GM15510 (cell line): ENCODE results near the gene SEC63.

Experiments used
- POLR2A ChIP-seq: IDR thresholded peaks from 3 replicates; pipeline ENCODE4 v1.6.1; 2011; ENCODE audit warnings: borderline replicate concordance; ENCODE audit not compliant: insufficient read length; ENCODE audit errors: extremely low read depth

The SEC63 gene

GRCh38 chr6:107869871-107870270 is 88.1 kb downstream of the SEC63 start:
- no peak for TF ChIP-seq POLR2A

- no peak for TF ChIP-seq POLR2A
Observed at GRCh38 chr6:107868867-107869611, 89.0 kb downstream of the SEC63 start.

GRCh38 chr6:107867302-107867615 is 90.7 kb downstream of the SEC63 start:
- no peak for TF ChIP-seq POLR2A

GRCh38 chr6:107866606-107867301 is 91.3 kb downstream of the SEC63 start:
- TF ChIP-seq POLR2A, result no peak

GRCh38 chr6:107864226-107865127 is 93.5 kb downstream of the SEC63 start:
- no peak for TF ChIP-seq POLR2A

GRCh38 chr6:107862383-107862782 is 95.6 kb downstream of the SEC63 start:
- no peak for TF ChIP-seq POLR2A

GRCh38 chr6:107853230-107853629 is 104.8 kb downstream of the SEC63 start:
- no peak for TF ChIP-seq POLR2A

- no peak for TF ChIP-seq POLR2A
Observed at GRCh38 chr6:107849325-107849724, 108.7 kb downstream of the SEC63 start.

GRCh38 chr6:107847844-107848802 is 109.9 kb downstream of the SEC63 start:
- no peak for TF ChIP-seq POLR2A

- TF ChIP-seq POLR2A, result no peak
Observed at GRCh38 chr6:107846262-107846795, 111.7 kb downstream of the SEC63 start.

GRCh38 chr6:107845777-107846176 is 112.2 kb downstream of the SEC63 start:
- TF ChIP-seq POLR2A, result no peak

- TF ChIP-seq POLR2A, result no peak
Observed at GRCh38 chr6:107843400-107843799, 114.6 kb downstream of the SEC63 start.

GRCh38 chr6:107841275-107841670 is 116.7 kb downstream of the SEC63 start:
- TF ChIP-seq POLR2A, result no peak
